LNCaP clone FGC (cell line): Measurements from ENCODE around the gene DERL3.

Experiments
- DNase-seq: peaks from one replicate; pipeline ENCODE4 v3.0.0-alpha.2; 2011; ENCODE audit warnings: low read depth
- H3K4me3 ChIP-seq: 2 replicates; pipeline ENCODE4 v1.5.1; 2011; ENCODE audit warnings: mild to moderate bottlenecking, low read depth, low read length, control low read depth
- CTCF ChIP-seq: IDR thresholded peaks from 2 replicates; pipeline ENCODE4 v1.5.1; 2012; ENCODE audit warnings: mild to moderate bottlenecking; ENCODE audit not compliant: control insufficient read depth, insufficient read depth; ENCODE audit errors: extremely low read depth

DERL3 gene

GRCh38 chr22:23838681-23839468 is at the start of gene DERL3:
DERL3 (minus strand) TSS chr22:23839006; CDS start chr22:23838987, 19 bp downstream.
- TF ChIP-seq CTCF: no peak
- peak; percentile 97 for DNase-seq
- H3K4me3 ChIP-seq: peak within 1 kb of the TSS; percentile 61

GRCh38 chr22:23884140-23884539 is 45.3 kb upstream of the DERL3 start:
- H3K4me3 ChIP-seq: no peak overlapping the region
- DNase-seq: no peak
- TF ChIP-seq CTCF: no peak

GRCh38 chr22:23883658-23884057 is 44.9 kb upstream of the DERL3 start:
- H3K4me3 ChIP-seq: no peak overlapping the region
- TF ChIP-seq CTCF: no peak
- DNase-seq: no peak

- no peak for DNase-seq
- no peak for TF ChIP-seq CTCF
- no peak overlapping the region for H3K4me3 ChIP-seq
Observed at GRCh38 chr22:23882370-23882769, 43.6 kb upstream of the DERL3 start.

GRCh38 chr22:23878219-23878618 is 39.4 kb upstream of the DERL3 start:
- no peak for TF ChIP-seq CTCF
- DNase-seq: no peak
- no peak overlapping the region for H3K4me3 ChIP-seq

GRCh38 chr22:23877566-23877965 is 38.8 kb upstream of the DERL3 start:
- DNase-seq: no peak
- no peak for TF ChIP-seq CTCF
- no peak overlapping the region for H3K4me3 ChIP-seq

- no peak for TF ChIP-seq CTCF
- DNase-seq: no peak
- H3K4me3 ChIP-seq: no peak overlapping the region
Observed at GRCh38 chr22:23875801-23876200, 37.0 kb upstream of the DERL3 start.
